A549 treated with AZD9567 at 1 μM for 4 hours (cell line): ENCODE results near the gene CRYBG1. TPM values are rescaled to one million over a fixed set of nuclear protein-coding genes. Genes with fewer than 3 reads are reported as not detected.

Experiments
- total RNA-seq: library from RNA; stranded (reverse); fragments of 200-300 nt; extraction: Qiagen RNA extraction; gene quantifications from 5 replicates; pipeline ENCODE4 v1.2.3, GENCODE V29; 2022; ENCODE audit not compliant: insufficient read depth

Gene CRYBG1, protein sequence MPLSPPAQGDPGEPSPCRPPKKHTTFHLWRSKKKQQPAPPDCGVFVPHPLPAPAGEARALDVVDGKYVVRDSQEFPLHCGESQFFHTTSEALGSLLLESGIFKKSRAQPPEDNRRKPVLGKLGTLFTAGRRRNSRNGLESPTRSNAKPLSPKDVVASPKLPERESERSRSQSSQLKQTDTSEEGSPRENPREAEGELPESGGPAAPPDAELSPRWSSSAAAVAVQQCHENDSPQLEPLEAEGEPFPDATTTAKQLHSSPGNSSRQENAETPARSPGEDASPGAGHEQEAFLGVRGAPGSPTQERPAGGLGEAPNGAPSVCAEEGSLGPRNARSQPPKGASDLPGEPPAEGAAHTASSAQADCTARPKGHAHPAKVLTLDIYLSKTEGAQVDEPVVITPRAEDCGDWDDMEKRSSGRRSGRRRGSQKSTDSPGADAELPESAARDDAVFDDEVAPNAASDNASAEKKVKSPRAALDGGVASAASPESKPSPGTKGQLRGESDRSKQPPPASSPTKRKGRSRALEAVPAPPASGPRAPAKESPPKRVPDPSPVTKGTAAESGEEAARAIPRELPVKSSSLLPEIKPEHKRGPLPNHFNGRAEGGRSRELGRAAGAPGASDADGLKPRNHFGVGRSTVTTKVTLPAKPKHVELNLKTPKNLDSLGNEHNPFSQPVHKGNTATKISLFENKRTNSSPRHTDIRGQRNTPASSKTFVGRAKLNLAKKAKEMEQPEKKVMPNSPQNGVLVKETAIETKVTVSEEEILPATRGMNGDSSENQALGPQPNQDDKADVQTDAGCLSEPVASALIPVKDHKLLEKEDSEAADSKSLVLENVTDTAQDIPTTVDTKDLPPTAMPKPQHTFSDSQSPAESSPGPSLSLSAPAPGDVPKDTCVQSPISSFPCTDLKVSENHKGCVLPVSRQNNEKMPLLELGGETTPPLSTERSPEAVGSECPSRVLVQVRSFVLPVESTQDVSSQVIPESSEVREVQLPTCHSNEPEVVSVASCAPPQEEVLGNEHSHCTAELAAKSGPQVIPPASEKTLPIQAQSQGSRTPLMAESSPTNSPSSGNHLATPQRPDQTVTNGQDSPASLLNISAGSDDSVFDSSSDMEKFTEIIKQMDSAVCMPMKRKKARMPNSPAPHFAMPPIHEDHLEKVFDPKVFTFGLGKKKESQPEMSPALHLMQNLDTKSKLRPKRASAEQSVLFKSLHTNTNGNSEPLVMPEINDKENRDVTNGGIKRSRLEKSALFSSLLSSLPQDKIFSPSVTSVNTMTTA (N-terminal part only)
- 0.34 to 4.3 TPM (median 0.49 TPM) in 5 replicates for total RNA-seq

DNA sequence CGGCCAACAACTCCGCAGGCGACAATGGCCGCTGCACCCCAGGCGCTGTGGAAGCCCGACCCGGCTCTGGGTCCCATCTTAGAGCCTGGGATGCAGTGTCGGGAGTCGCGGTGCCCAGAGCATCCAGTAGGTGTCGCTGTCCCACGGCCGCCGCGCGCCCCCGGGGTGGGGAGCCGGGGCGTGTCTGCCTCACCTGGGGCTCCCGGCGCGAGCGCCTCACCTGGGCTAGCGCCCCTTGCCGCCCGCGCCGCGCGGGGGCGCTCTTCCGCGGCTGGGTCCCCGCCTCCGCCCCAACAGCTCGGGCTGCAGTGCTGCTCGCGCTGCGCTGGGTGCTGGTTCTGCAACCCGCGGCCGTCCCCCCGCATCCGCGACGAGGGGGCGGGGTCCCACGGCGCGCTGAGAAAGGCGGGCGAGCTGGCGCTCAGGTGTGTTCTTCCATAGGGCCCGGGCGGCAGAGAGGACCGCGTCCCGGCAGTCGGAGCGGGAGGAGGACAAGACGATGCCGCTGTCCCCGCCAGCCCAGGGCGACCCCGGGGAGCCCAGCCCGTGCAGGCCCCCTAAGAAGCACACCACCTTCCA, at the start of gene CRYBG1:
TSS of gene CRYBG1 (plus strand) at position 308 of the 579 bp plus-strand sequence. CDS start at position 500, 192 bp downstream.

DNA sequence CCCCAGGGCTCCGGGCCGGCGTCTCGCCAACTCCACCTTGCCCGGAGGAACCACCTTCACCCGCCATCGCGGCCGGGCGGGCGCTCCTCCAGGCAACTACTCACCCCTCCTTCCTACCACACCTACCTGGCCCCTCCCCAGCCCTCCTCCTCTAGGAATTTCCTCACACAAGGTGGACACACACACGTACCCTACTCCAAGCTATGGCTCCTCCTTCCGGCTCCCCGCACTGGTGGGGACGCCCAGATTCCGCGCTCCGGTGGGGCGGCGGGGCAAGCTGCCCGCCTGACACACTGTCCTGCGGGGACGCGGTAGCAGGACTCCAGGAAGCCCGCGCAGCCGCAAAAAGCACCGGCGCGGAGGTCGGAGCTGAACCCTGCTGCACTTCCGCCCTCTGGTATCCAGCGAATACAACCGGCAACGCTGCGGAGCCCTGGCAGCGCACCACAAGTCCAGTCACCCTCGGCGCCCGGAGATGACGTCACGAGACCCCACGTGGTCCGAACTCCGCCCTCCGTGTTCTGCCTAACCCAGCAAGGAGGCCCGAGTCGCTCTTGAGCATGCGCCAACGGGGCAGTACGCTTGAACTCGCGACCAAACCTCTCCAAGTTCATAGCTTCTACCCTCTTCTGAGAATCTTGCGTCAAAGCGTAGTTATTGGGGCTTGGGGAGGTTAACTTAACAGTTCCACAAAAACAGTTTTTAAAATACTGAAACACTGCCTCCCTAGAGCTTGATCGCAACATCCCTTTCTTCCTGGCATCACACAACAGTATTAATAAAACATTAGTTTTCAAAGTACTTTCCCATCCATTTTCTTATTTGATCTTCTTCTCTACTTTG, 35.0 kb upstream of the CRYBG1 start, which contains the start of gene ATG5:
TSS of gene ATG5 (minus strand) at position 425 of the 843 bp plus-strand sequence. CDS start 9,552 bp downstream, outside the sequence.

Other genes starting within 250 kb of the CRYBG1 start
- 22.8 to 29.2 TPM (median 25.3 TPM) in 5 replicates for gene ATG5, start 35.0 kb upstream of the CRYBG1 start, total RNA-seq